GM23248 (cell line): ENCODE results near the gene IGF1R.

Source experiments
- EZH2 ChIP-seq: fragments of 200-600 bp; sonication (generic); IDR thresholded peaks from 2 replicates; pipeline ENCODE4 v1.6.1; 2018; ENCODE audit warnings: antibody characterized with exemption, mild to moderate bottlenecking; ENCODE audit not compliant: insufficient read depth, poor library complexity, severe bottlenecking
- EZH2phosphoT487 ChIP-seq: fragments of 200-600 bp; sonication (generic); IDR thresholded peaks from 2 replicates; pipeline ENCODE4 v1.6.1; 2018; ENCODE audit warnings: antibody characterized with exemption, moderate library complexity, mild to moderate bottlenecking, low read depth; ENCODE audit not compliant: insufficient read depth

GRCh38 chr15:98806275-98806895 is 158.0 kb downstream of the IGF1R start:
- TF ChIP-seq EZH2phosphoT487, result no peak
- no peak for TF ChIP-seq EZH2
